ENCODE data around the gene ZNF33B.

GRCh38 chr10:42596196-42596595 lies 42.2 kb downstream of the ZNF33B start:
- TF ChIP-seq CTCF (IDR thresholded peaks at IDR 0.05) (no peak), POLR2A (IDR thresholded peaks at IDR 0.05) (no peak)
